ENCODE measurements around the gene SHC2. TPM values are rescaled to one million over a fixed set of nuclear protein-coding genes. Genes with fewer than 3 reads are reported as not detected.

The SHC2 gene
- total RNA-seq, 1 experiment from 2014 or later, result 16.6 TPM

DNA sequence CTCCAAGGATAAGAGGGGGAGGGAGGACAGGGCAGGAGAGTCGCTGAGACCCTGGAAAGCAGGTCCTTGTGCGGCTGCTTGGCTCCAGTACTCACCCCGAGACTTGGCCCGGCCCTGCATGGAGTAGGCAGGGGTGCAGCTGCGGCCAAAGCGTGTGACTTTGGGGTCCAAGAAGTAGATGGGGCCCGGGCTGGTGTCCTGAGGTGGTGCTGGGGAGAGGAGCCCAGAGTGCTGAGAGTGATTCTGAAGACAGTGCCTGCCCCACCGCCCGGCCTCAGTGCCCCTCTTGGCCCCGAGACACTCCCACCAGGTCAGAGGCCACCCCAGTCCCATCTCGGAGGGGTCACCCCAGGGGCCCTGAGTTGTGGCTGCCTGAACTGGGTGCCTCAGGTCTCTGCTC lies 6.7 kb upstream of the SHC2 start:
- no peaks in the 10 kb centered on the region for H3K36me3 Mint-ChIP-seq (ENCODE audit: insufficient read depth in 1 of 3, low read depth in 3 of 3)
- no peaks in the 10 kb centered on the region for H3K79me2 ChIP-seq (ENCODE audit: insufficient read depth, low read length)
- no peak overlapping the region for H4K91ac ChIP-seq (ENCODE audit: insufficient read length, low read depth, low read length)
- H4K8ac ChIP-seq (replicated peaks; ENCODE audit: insufficient read length, low read depth, low read length), result no peak overlapping the region
- no peak for DNase-seq
- H2BK20ac ChIP-seq (ENCODE audit: low read depth, low read length, poor library complexity, severe bottlenecking), result no peak overlapping the region
- no peaks in the 10 kb centered on the region for H3K79me1 ChIP-seq (ENCODE audit: insufficient read depth, low read depth, low read length, poor library complexity, severe bottlenecking)
- no peak overlapping the region for H3K4me2 ChIP-seq (ENCODE audit: insufficient read depth, insufficient read length, low read length)
- no peak overlapping the region for H2BK12ac ChIP-seq (ENCODE audit: insufficient read length, low read depth, low read length)
- H3K27me3 Mint-ChIP-seq (ENCODE audit: low read depth), result peaks cover 27% of the 10 kb centered on the region
- TF ChIP-seq, protein P1, sequence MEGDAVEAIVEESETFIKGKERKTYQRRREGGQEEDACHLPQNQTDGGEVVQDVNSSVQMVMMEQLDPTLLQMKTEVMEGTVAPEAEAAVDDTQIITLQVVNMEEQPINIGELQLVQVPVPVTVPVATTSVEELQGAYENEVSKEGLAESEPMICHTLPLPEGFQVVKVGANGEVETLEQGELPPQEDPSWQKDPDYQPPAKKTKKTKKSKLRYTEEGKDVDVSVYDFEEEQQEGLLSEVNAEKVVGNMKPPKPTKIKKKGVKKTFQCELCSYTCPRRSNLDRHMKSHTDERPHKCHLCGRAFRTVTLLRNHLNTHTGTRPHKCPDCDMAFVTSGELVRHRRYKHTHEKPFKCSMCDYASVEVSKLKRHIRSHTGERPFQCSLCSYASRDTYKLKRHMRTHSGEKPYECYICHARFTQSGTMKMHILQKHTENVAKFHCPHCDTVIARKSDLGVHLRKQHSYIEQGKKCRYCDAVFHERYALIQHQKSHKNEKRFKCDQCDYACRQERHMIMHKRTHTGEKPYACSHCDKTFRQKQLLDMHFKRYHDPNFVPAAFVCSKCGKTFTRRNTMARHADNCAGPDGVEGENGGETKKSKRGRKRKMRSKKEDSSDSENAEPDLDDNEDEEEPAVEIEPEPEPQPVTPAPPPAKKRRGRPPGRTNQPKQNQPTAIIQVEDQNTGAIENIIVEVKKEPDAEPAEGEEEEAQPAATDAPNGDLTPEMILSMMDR (conservative IDR thresholded peaks at IDR 0.05), result no peak
- H3K14ac ChIP-seq (ENCODE audit: insufficient read depth, low read length), result no peak overlapping the region
- H4K20me1 ChIP-seq (ENCODE audit: control insufficient read depth, insufficient read depth, insufficient read length), result no peaks in the 10 kb centered on the region
- H3K9me3 Mint-ChIP-seq, result peaks cover 0 to 10% of the 10 kb centered on the region in 2 experiments; a peak in 2 of 5 replicates
- no peaks in the 10 kb centered on the region for H3K23me2 ChIP-seq (ENCODE audit: insufficient read length, low read depth, low read length, poor library complexity, severe bottlenecking)
- H2BK120ac ChIP-seq (ENCODE audit: low read depth, low read length, poor library complexity, severe bottlenecking), result no peak overlapping the region
- H3K18ac ChIP-seq (ENCODE audit: insufficient read length, low read depth, low read length), result no peak overlapping the region
- H4K5ac ChIP-seq (ENCODE audit: insufficient read length, low read depth, low read length), result no peak overlapping the region
- no CpG with 5 or more reads among the region's 11 CpGs for WGBS (ENCODE audit: extremely low coverage, insufficient read length, low lambda C conversion rate)
- H2AFZ ChIP-seq (ENCODE audit: low read length), result no peak overlapping the region
- H3K56ac ChIP-seq (ENCODE audit: insufficient read length, low read depth, low read length), result no peak overlapping the region
- no peak overlapping the region for H3K4ac ChIP-seq (ENCODE audit: low read depth, low read length)
- no peak overlapping the region for H2AK5ac ChIP-seq (ENCODE audit: insufficient read length, low read length)
- H3K23ac ChIP-seq (ENCODE audit: insufficient read length, low read depth, low read length), result no peak overlapping the region
- no peak overlapping the region for H3K27ac Mint-ChIP-seq
- H3K9me3 ChIP-seq (ENCODE audit: control insufficient read depth, low read depth, low read length), result no peaks in the 10 kb centered on the region
- no peak overlapping the region for H3K9ac ChIP-seq (ENCODE audit: extremely low read depth, insufficient read length, low read length)
- H3K4me3 Mint-ChIP-seq, result no peak overlapping the region
- no peak overlapping the region for H2BK5ac ChIP-seq (ENCODE audit: insufficient read length, low read length)
- H3K27ac ChIP-seq (ENCODE audit: insufficient read length, low read depth, low read length), result no peak overlapping the region
- no peak overlapping the region for H3T11ph ChIP-seq (ENCODE audit: low read length)
- H3K4me1 ChIP-seq (ENCODE audit: insufficient read depth, low read length), result no peaks in the 10 kb centered on the region
- H2BK15ac ChIP-seq (ENCODE audit: low read depth, low read length), result no peak overlapping the region
- no peaks in the 10 kb centered on the region; the same call in 1 of the 2 replicates for H3K27me3 ChIP-seq (ENCODE audit: insufficient read depth, low read length)
- no peaks in the 10 kb centered on the region for H3K4me1 Mint-ChIP-seq
